GM18861 (cell line): Measurements from ENCODE around the gene PTP4A1.
"Not testable (repeated sequence)": the region's sequence is repeated elsewhere in the genome, so short reads cannot be mapped to it uniquely, and the experiment has no call there.

Experiments used
- ATAC-seq: cut with Tn5 transposase; IDR thresholded peaks from one replicate; pipeline ENCODE4 v1.9.1; 2021; ENCODE audit not compliant: unreplicated experiment

PTP4A1 gene

GRCh38 chr6:63572044-63572746 lies at the start of gene PTP4A1, which contains the start of gene LOC128125822:
TSS of gene PTP4A1 (plus strand) at chr6:63572480. CDS start at chr6:63576881, 4,401 bp downstream.
TSS of gene LOC128125822 (plus strand) at chr6:63572480.
- peak; percentile 88 for ATAC-seq

- not testable (repeated sequence) for ATAC-seq
Measured at GRCh38 chr6:63522911-63523287, 49.4 kb upstream of the PTP4A1 start.

- no peak for ATAC-seq
Measured at GRCh38 chr6:63523630-63524029, 48.6 kb upstream of the PTP4A1 start.

GRCh38 chr6:63525186-63525878 lies 46.9 kb upstream of the PTP4A1 start:
- peak; percentile 30 for ATAC-seq

GRCh38 chr6:63526931-63527330 lies 45.3 kb upstream of the PTP4A1 start:
- no peak for ATAC-seq

GRCh38 chr6:63527658-63528514 lies 44.4 kb upstream of the PTP4A1 start:
- ATAC-seq, result no peak

GRCh38 chr6:63529498-63529897 lies 42.8 kb upstream of the PTP4A1 start:
- ATAC-seq, result no peak

GRCh38 chr6:63530182-63530581 lies 42.1 kb upstream of the PTP4A1 start:
- ATAC-seq, result no peak

- no peak for ATAC-seq
Measured at GRCh38 chr6:63530991-63531390, 41.3 kb upstream of the PTP4A1 start.

GRCh38 chr6:63533026-63533425 lies 39.3 kb upstream of the PTP4A1 start:
- no peak for ATAC-seq

- ATAC-seq, result no peak
Measured at GRCh38 chr6:63533952-63534351, 38.3 kb upstream of the PTP4A1 start.

- ATAC-seq, result peak; percentile 68
Measured at GRCh38 chr6:63537201-63537958, 34.9 kb upstream of the PTP4A1 start.

GRCh38 chr6:63537959-63538300 lies 34.4 kb upstream of the PTP4A1 start:
- ATAC-seq, result no peak

- ATAC-seq, result no peak
Measured at GRCh38 chr6:63538550-63538949, 33.7 kb upstream of the PTP4A1 start.

GRCh38 chr6:63543001-63543400 lies 29.3 kb upstream of the PTP4A1 start:
- no peak for ATAC-seq

- ATAC-seq, result no peak
Measured at GRCh38 chr6:63543982-63544381, 28.3 kb upstream of the PTP4A1 start.

- no peak for ATAC-seq
Measured at GRCh38 chr6:63546236-63546635, 26.0 kb upstream of the PTP4A1 start.

- no peak for ATAC-seq
Measured at GRCh38 chr6:63546697-63547096, 25.6 kb upstream of the PTP4A1 start.

- no peak for ATAC-seq
Measured at GRCh38 chr6:63549076-63549475, 23.2 kb upstream of the PTP4A1 start.

- ATAC-seq, result peak; percentile 99
Measured at GRCh38 chr6:63553208-63553607, 19.1 kb upstream of the PTP4A1 start.

- ATAC-seq, result no peak
Measured at GRCh38 chr6:63553900-63554299, 18.4 kb upstream of the PTP4A1 start.
